ENCODE results near the gene RAI2. TPM values are rescaled to one million over a fixed set of nuclear protein-coding genes. Genes with fewer than 3 reads are reported as not detected.

Gene RAI2
- total RNA-seq, result 0.32 TPM in 1 of 2 replicates, not detected in the other

GRCh38 chrX:17860811-17861488, at the start of gene RAI2:
Gene RAI2, minus strand, starts transcription at chrX:17861298. Its CDS starts 59,288 bp downstream, at chrX:17802010.

Other genes starting within 250 kb of the RAI2 start
- gene SCML1, start 123.8 kb downstream of the RAI2 start, total RNA-seq, result 5.5 and 10.3 TPM in 2 replicates